Stimulated activated CD8-positive, alpha-beta memory T cell treated with anti-CD3 and anti-CD28 coated beads, Interleukin-7, amount 100 ng/mL, for 1 hour (primary cell): Measurements from ENCODE around the gene ANXA6.
"Not testable (repeated sequence)": the region's sequence is repeated elsewhere in the genome, so short reads cannot be mapped to it uniquely, and the experiment has no call there.

ENCODE experiments used
- DNase-seq, 2 donors: peaks; one replicate each; pipeline ENCODE4 v3.0.0-alpha.2; 2020; ENCODE audit warnings: low read depth in 2 of 2

ANXA6 gene

GRCh38 chr5:151181818-151182523 lies 24.4 kb upstream of the ANXA6 start:
- DNase-seq = no peak

GRCh38 chr5:151180291-151180690 lies 22.7 kb upstream of the ANXA6 start:
- no peak for DNase-seq

- DNase-seq = no peak
These were observed 21.9 kb upstream of the ANXA6 start for GRCh38 chr5:151179489-151179840.

- DNase-seq = no peak
These were observed 21.4 kb upstream of the ANXA6 start for GRCh38 chr5:151178777-151179488.

- DNase-seq = no peak
These were observed 20.8 kb upstream of the ANXA6 start for GRCh38 chr5:151178372-151178771.

GRCh38 chr5:151176268-151176667 lies 18.7 kb upstream of the ANXA6 start:
- DNase-seq = not testable (repeated sequence)

- no peak for DNase-seq
These were observed 17.1 kb upstream of the ANXA6 start for GRCh38 chr5:151174612-151175101.

GRCh38 chr5:151173711-151174611 lies 16.4 kb upstream of the ANXA6 start:
- no peak for DNase-seq

- no peak for DNase-seq
These were observed 13.9 kb upstream of the ANXA6 start for GRCh38 chr5:151171529-151171928.

- DNase-seq = no peak
These were observed 11.2 kb upstream of the ANXA6 start for GRCh38 chr5:151168602-151169344.

GRCh38 chr5:151167022-151167421 lies 9.4 kb upstream of the ANXA6 start:
- DNase-seq = no peak

- peak; percentile 64 for DNase-seq
These were observed 7.3 kb upstream of the ANXA6 start for GRCh38 chr5:151164687-151165392.

GRCh38 chr5:151162776-151163175 lies 5.2 kb upstream of the ANXA6 start:
- DNase-seq = no peak

- no peak for DNase-seq
These were observed 2.2 kb upstream of the ANXA6 start for GRCh38 chr5:151159649-151160373.

GRCh38 chr5:151158287-151158661 lies 695 bp upstream of the ANXA6 start:
- no peak for DNase-seq

- no peak for DNase-seq
These were observed 815 bp downstream of the ANXA6 start for GRCh38 chr5:151156507-151157420.

GRCh38 chr5:151155775-151156506 lies 1.6 kb downstream of the ANXA6 start:
- DNase-seq = no peak
